HL-60 (cell line): Measurements from ENCODE around the gene GLRX2.

Experiments
- DNase-seq, 2 experiments: peaks; one replicate each; pipeline ENCODE4 v3.0.0-alpha.2; 2010 to 2020; ENCODE audit warnings: low read depth in 1 of 2, low spot score in 1 of 2
- H3K27ac ChIP-seq: fragments of 250-450 bp; sonication (Bioruptor Pico); replicated peaks from 2 replicates; pipeline ENCODE4 v1.5.1; 2020; ENCODE audit warnings: mild to moderate bottlenecking, moderate library complexity
- H3K27me3 ChIP-seq: fragments of 250-450 bp; sonication (Bioruptor Pico); 2 replicates; pipeline ENCODE4 v1.5.1; 2021; ENCODE audit warnings: mild to moderate bottlenecking, moderate library complexity; ENCODE audit not compliant: insufficient read depth, poor library complexity, severe bottlenecking
- H3K4me3 ChIP-seq: replicated peaks from 2 replicates; pipeline ENCODE4 v1.5.1; 2011; ENCODE audit warnings: mild to moderate bottlenecking, control low read depth, low read length; ENCODE audit not compliant: insufficient read depth
- GABPA ChIP-seq: IDR thresholded peaks from 2 replicates; pipeline ENCODE4 v1.6.1; 2012; ENCODE audit warnings: low read depth
- POLR2AphosphoS5 ChIP-seq: IDR thresholded peaks from 2 replicates; pipeline ENCODE4 v1.6.1; 2012; ENCODE audit warnings: low read depth
- SPI1 ChIP-seq: IDR thresholded peaks from 2 replicates; pipeline ENCODE4 v1.6.1; 2012; ENCODE audit warnings: low read depth, mild to moderate bottlenecking, borderline replicate concordance
- TF ChIP-seq, protein P1 (sequence below): IDR thresholded peaks from 2 replicates; pipeline ENCODE4 v1.6.1; 2012; ENCODE audit warnings: low read depth; ENCODE audit not compliant: insufficient replicate concordance
- TF ChIP-seq, protein P2 (sequence below): IDR thresholded peaks from one replicate; pipeline ENCODE4 v1.5.1; 2011; ENCODE audit warnings: low read length, control low read depth, inconsistent platforms; ENCODE audit not compliant: insufficient read depth

GLRX2 gene

DNA sequence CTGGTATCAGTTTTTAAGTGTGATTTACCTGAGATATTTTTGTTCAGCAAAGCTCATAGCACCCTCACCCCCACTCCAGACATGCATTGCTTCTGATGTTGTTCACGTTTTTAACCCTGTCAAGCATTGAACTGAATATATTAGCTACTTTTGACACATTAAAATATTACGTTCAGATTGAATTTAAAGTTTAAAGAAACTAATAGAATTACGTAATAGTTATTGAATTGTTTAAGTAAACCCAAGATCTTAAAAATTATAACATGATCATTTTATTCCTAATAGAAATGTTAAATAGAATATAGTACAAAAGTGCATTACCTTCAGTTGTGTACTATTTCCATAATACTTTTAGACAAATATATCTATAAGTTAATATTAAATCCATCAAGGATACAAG lies 18.9 kb downstream of the GLRX2 start:
- no peak overlapping the region for H3K4me3 ChIP-seq
- TF ChIP-seq POLR2AphosphoS5 (no peak), SPI1 (no peak), GABPA (no peak)
- TF ChIP-seq, protein P1, sequence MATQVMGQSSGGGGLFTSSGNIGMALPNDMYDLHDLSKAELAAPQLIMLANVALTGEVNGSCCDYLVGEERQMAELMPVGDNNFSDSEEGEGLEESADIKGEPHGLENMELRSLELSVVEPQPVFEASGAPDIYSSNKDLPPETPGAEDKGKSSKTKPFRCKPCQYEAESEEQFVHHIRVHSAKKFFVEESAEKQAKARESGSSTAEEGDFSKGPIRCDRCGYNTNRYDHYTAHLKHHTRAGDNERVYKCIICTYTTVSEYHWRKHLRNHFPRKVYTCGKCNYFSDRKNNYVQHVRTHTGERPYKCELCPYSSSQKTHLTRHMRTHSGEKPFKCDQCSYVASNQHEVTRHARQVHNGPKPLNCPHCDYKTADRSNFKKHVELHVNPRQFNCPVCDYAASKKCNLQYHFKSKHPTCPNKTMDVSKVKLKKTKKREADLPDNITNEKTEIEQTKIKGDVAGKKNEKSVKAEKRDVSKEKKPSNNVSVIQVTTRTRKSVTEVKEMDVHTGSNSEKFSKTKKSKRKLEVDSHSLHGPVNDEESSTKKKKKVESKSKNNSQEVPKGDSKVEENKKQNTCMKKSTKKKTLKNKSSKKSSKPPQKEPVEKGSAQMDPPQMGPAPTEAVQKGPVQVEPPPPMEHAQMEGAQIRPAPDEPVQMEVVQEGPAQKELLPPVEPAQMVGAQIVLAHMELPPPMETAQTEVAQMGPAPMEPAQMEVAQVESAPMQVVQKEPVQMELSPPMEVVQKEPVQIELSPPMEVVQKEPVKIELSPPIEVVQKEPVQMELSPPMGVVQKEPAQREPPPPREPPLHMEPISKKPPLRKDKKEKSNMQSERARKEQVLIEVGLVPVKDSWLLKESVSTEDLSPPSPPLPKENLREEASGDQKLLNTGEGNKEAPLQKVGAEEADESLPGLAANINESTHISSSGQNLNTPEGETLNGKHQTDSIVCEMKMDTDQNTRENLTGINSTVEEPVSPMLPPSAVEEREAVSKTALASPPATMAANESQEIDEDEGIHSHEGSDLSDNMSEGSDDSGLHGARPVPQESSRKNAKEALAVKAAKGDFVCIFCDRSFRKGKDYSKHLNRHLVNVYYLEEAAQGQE: no peak
- TF ChIP-seq, protein P2, sequence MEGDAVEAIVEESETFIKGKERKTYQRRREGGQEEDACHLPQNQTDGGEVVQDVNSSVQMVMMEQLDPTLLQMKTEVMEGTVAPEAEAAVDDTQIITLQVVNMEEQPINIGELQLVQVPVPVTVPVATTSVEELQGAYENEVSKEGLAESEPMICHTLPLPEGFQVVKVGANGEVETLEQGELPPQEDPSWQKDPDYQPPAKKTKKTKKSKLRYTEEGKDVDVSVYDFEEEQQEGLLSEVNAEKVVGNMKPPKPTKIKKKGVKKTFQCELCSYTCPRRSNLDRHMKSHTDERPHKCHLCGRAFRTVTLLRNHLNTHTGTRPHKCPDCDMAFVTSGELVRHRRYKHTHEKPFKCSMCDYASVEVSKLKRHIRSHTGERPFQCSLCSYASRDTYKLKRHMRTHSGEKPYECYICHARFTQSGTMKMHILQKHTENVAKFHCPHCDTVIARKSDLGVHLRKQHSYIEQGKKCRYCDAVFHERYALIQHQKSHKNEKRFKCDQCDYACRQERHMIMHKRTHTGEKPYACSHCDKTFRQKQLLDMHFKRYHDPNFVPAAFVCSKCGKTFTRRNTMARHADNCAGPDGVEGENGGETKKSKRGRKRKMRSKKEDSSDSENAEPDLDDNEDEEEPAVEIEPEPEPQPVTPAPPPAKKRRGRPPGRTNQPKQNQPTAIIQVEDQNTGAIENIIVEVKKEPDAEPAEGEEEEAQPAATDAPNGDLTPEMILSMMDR: no peak

DNA sequence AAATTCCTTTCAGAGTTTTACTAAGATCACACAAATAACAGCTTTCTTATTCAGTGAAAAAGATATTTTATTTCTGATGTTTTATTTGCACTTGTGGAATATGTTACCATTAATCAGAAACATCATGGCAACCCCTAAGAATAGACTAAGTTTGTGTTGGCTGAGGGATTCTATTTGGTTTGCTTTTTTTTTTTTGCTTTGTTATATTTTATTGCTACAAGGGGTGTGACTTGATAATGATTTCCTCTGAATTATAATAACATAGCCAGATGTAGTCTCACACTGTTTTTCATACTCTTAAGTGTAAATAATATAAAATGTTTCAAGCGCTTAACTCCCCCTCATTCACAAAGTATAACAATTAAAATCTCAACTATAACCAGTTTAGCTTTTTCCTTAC lies 20.0 kb downstream of the GLRX2 start:
- no peak for DNase-seq
- TF ChIP-seq, protein P2: no peak
- TF ChIP-seq SPI1 (no peak), POLR2AphosphoS5 (no peak), GABPA (no peak)
- TF ChIP-seq, protein P1: no peak
- Histone ChIP-seq H3K27ac (no peak overlapping the region), H3K4me3 (no peak overlapping the region), H3K27me3 (no peaks in the 10 kb centered on the region)

More for the DNA sequence above, 18.9 kb downstream of the GLRX2 start:
- no peak overlapping the region for H3K27ac ChIP-seq
- H3K27me3 ChIP-seq: no peaks in the 10 kb centered on the region
- no peak for DNase-seq

DNA sequence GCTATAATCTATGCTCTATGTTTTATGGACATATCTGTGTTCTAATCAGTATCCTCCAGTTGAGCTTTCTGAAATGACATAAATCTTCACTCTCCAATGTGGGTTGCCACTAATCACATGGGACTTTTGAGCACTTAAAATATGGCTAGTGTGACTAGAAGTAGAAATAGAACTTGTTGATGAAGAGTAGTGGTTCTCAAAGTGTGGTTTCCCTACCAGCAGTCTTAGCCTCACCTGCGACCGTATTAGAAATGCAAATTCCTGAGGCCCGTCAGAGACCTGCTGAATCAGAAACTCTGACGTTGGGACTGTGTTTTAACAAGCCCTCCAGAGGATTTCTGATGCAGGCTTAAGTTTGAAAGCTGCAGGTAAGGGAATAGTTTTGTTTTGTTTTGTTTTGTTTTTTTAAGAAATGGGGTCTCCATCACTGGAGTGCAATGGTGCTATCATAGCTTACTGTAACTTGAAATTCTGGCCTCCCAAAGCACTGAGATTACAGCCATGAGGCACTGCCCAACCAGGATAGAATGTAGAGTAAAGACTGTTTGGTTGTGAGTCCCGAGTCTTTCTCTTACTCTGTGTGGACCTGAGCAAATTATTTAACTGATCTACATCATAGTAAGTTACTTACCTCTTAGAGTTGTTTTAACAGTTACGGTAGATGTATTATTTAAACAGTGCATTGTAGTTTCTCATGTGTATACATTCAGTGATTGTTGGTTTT lies 21.7 kb downstream of the GLRX2 start:
- Histone ChIP-seq H3K27me3 (no peaks in the 10 kb centered on the region), H3K27ac (no peak overlapping the region), H3K4me3 (no peak overlapping the region)
- no peak for TF ChIP-seq GABPA
- no peak for TF ChIP-seq SPI1
- TF ChIP-seq, protein P2: no peak
- TF ChIP-seq, protein P1: no peak
- no peak for TF ChIP-seq POLR2AphosphoS5
- DNase-seq: no peak
